Measurements from ENCODE around the gene SLC19A1.

- TF ChIP-seq, protein P1, sequence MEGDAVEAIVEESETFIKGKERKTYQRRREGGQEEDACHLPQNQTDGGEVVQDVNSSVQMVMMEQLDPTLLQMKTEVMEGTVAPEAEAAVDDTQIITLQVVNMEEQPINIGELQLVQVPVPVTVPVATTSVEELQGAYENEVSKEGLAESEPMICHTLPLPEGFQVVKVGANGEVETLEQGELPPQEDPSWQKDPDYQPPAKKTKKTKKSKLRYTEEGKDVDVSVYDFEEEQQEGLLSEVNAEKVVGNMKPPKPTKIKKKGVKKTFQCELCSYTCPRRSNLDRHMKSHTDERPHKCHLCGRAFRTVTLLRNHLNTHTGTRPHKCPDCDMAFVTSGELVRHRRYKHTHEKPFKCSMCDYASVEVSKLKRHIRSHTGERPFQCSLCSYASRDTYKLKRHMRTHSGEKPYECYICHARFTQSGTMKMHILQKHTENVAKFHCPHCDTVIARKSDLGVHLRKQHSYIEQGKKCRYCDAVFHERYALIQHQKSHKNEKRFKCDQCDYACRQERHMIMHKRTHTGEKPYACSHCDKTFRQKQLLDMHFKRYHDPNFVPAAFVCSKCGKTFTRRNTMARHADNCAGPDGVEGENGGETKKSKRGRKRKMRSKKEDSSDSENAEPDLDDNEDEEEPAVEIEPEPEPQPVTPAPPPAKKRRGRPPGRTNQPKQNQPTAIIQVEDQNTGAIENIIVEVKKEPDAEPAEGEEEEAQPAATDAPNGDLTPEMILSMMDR (IDR thresholded peaks at IDR 0.05), result no peak
- TF ChIP-seq POLR2AphosphoS5 (IDR thresholded peaks at IDR 0.05), result no peak
Measured at GRCh38 chr21:45487891-45488600, 54.2 kb downstream of the SLC19A1 start.
